Stomach (tissue), 9 donors: ENCODE results near the gene TBC1D32. TPM values are rescaled to one million over a fixed set of nuclear protein-coding genes. Genes with fewer than 3 reads are reported as not detected.

Experiments used
- DNase-seq, 2 donors: peaks; one replicate each; pipeline versions ENCODE4 v3.0.0 to v3.0.0-alpha.2; 2013 to 2019
- H3K27ac ChIP-seq, 5 donors: fragments of 200-600 bp in 4 of 5; sonication (generic) in 4 of 5; one replicate each; pipeline ENCODE4 v1.5.1; 2013 to 2019; ENCODE audit warnings: mild to moderate bottlenecking in 1 of 5, moderate library complexity in 1 of 5
- H3K27me3 ChIP-seq, 3 donors: fragments of 200-600 bp; sonication (generic); one replicate each; pipeline ENCODE4 v1.5.1; 2017 to 2019; ENCODE audit warnings: mixed run types in 1 of 3
- H3K36me3 ChIP-seq, 4 donors: fragments of 200-600 bp; sonication (generic); 1 replicate in 3 of 4; 2 replicates in 1 of 4; pipeline ENCODE4 v1.5.1; 2016 to 2019
- H3K4me1 ChIP-seq, 4 donors: fragments of 200-600 bp; sonication (generic); one replicate each; pipeline ENCODE4 v1.5.1; 2016 to 2019
- H3K4me3 ChIP-seq, 4 donors: fragments of 200-600 bp; sonication (generic) in 3 of 4; one replicate each; pipeline ENCODE4 v1.5.1; 2016 to 2019; ENCODE audit warnings: mild to moderate bottlenecking in 1 of 4
- H3K9me3 ChIP-seq, 4 donors: fragments of 200-600 bp; sonication (generic); one replicate each; pipeline ENCODE4 v1.5.1; 2016 to 2019
- CTCF ChIP-seq, 7 experiments: fragments of 450-650 bp in 4 of 7; fragments of 200-600 bp in 3 of 7; sonication (generic) in 3 of 7; IDR thresholded peaks; one replicate each; pipeline ENCODE4 v1.5.1; 2016 to 2019; ENCODE audit warnings: antibody characterized with exemption in 7 of 7, control low read depth in 2 of 7, mild to moderate bottlenecking in 1 of 7
- EP300 ChIP-seq: sonication (generic); formaldehyde crosslinking; IDR thresholded peaks from one replicate; pipeline ENCODE4 v1.6.1; 2017; ENCODE audit warnings: antibody characterized with exemption
- POLR2A ChIP-seq, 4 donors: fragments of 450-650 bp; IDR thresholded peaks; one replicate each; pipeline ENCODE4 v1.6.1; 2016; ENCODE audit warnings: antibody characterized with exemption in 4 of 4, control low read depth in 2 of 4, mild to moderate bottlenecking in 1 of 4, moderate library complexity in 1 of 4
- POLR2AphosphoS5 ChIP-seq, 3 donors: sonication (generic); formaldehyde crosslinking; IDR thresholded peaks; one replicate each; pipeline ENCODE4 v1.6.1; 2016; ENCODE audit warnings: antibody characterized with exemption in 3 of 3
- WGBS, 5 donors: extraction: QIAGEN DNeasy Blood & Tissue Kit in 3 of 5; methylation state at CpG; one replicate each; pipeline versions ENCODE4 v1.1.5 to v1.1.7; 2013 to 2018; 5-methylcytosine and 5-hydroxymethylcytosine counted together
- intact Hi-C: fragments of 100-400 bp; cut with DNase I; formaldehyde crosslinking; loops from one replicate; pipeline ENCODE4 v1.15.1; 2023; ENCODE audit warnings: low total_unique reads
- polyA plus RNA-seq, 3 donors: library from polyadenylated mRNA; stranded (reverse); fragments of 200-250 nt; gene quantifications; one replicate each; pipeline ENCODE4 v1.2.3, GENCODE V29; 2013
- total RNA-seq, 5 donors: library from RNA; depleted of rRNA; stranded (reverse); fragments of >200 nt; gene quantifications; one replicate each; pipeline versions ENCODE4 v1.1.0 to v1.2.3, GENCODE V29; 2014 to 2016
- donor health status: healthy with polysubstance abuse.
- donor health status: Bipolar disorder and iron deficiency.
- donor health status: healthy.

TBC1D32 gene
- total and polyA plus RNA-seq, 8 donors, result 0.46 to 38.2 (median 1.8) TPM

DNA sequence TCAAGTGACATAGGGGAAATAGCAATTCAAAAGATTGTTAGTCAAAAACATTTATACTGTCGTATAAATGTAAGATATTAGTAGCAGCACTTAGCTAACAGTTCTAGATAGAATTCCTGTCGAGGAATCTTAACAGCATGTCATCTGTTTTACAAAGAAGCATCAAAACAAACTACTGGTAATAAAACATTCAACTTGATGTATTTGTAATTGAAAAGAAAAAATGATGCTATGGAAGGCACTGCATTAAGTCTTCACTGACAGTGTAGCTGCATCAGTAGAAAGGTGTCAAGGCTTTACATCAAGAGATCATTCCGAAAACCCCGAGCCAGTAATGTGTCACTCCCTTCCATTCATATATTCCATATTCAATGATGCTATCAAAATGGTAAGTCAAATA lies 223.5 kb downstream of the TBC1D32 start:
- peaks cover 0 to 3% (median 0%) of the 10 kb centered on the region in 4 donors for H3K36me3 ChIP-seq
- H3K9me3 ChIP-seq, result no peaks in the 10 kb centered on the region
- no peak for DNase-seq
- H3K27me3 ChIP-seq, result no peaks in the 10 kb centered on the region
- no peak for TF ChIP-seq CTCF (IDR thresholded peaks at IDR 0.05)
- no peak for TF ChIP-seq POLR2A (IDR thresholded peaks at IDR 0.05)
- TF ChIP-seq EP300, result no peak
- no peak for TF ChIP-seq POLR2AphosphoS5 (IDR thresholded peaks at IDR 0.05)
- intact Hi-C loops, result no loop called here
- no peak overlapping the region for H3K27ac ChIP-seq
- H3K4me3 ChIP-seq, result no peak overlapping the region
- H3K4me1 ChIP-seq, result no peaks in the 10 kb centered on the region
- WGBS, 5 donors, result 91 to 98% (median 95%) methylated on average over 4 of the region's 4 CpGs

DNA sequence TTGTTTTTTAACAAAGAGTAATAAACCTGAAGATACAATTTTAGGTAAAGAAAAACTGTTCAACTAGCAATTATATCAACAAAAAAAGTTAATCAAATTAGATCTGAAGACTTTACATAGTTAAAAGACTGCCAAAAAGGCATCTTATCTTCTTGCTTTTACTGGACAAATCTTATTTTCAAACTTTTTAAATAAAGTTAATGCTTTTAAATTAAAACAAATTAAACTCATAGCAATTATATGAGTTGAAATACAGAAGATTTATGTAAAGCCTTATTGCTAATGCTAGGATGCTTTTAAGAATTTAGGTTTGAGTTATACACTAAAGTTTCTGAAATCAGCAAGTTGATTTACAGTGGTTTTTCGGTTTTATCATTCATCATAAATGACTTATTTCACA lies 227.3 kb downstream of the TBC1D32 start:
- DNase-seq, result no peak
- H3K9me3 ChIP-seq, result no peaks in the 10 kb centered on the region
- no peak overlapping the region for H3K27ac ChIP-seq
- intact Hi-C loops, result no loop called here
- TF ChIP-seq EP300 (no peak), POLR2AphosphoS5 (IDR thresholded peaks at IDR 0.05) (no peak), POLR2A (IDR thresholded peaks at IDR 0.05) (no peak), CTCF (IDR thresholded peaks at IDR 0.05) (no peak)
- no peaks in the 10 kb centered on the region for H3K4me1 ChIP-seq
- no peaks in the 10 kb centered on the region for H3K27me3 ChIP-seq
- WGBS, 5 donors, result 79 to 91% (median 89%) methylated on average over 1 of the region's 1 CpG
- H3K36me3 ChIP-seq, result no peaks in the 10 kb centered on the region
- no peak overlapping the region for H3K4me3 ChIP-seq

DNA sequence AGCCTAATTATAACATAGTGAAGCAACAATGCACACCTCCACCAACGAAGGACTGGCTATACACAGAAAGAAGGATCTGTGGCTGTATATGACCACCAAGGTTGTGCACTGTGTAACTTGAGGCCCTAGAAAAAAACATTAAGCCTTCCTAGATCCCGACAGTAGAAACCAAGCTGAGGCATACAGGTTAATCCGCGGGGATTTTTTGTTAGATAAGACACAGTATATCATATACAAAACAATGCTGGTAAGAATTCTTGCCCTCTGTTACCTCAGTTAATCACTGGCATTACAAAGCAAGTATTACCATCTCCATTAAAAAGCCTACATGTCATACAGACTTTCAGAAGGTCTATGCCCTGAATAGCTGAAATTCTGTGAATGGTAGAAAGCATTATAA lies 228.8 kb downstream of the TBC1D32 start:
- Histone ChIP-seq H3K36me3 (no peaks in the 10 kb centered on the region), H3K27ac (no peak overlapping the region), H3K9me3 (no peaks in the 10 kb centered on the region), H3K4me3 (no peak overlapping the region), H3K4me1 (no peaks in the 10 kb centered on the region), H3K27me3 (no peaks in the 10 kb centered on the region)
- intact Hi-C loops, result no loop called here
- DNase-seq, result no peak
- WGBS, 5 donors, result 68 to 82% (median 77%) methylated on average over 4 of the region's 4 CpGs
- TF ChIP-seq POLR2A (IDR thresholded peaks at IDR 0.05) (no peak), POLR2AphosphoS5 (IDR thresholded peaks at IDR 0.05) (no peak)

GRCh38 chr6:121093928-121094327 lies 240.4 kb downstream of the TBC1D32 start:
- no peaks in the 10 kb centered on the region for H3K9me3 ChIP-seq
- no peaks in the 10 kb centered on the region for H3K4me1 ChIP-seq
- H3K36me3 ChIP-seq, result no peaks in the 10 kb centered on the region
- H3K27ac ChIP-seq, result no peak overlapping the region
- no peak for DNase-seq
- H3K27me3 ChIP-seq, result no peaks in the 10 kb centered on the region
- TF ChIP-seq EP300 (no peak), CTCF (IDR thresholded peaks at IDR 0.05) (no peak), POLR2AphosphoS5 (IDR thresholded peaks at IDR 0.05) (no peak), POLR2A (IDR thresholded peaks at IDR 0.05) (no peak)
- H3K4me3 ChIP-seq, result no peak overlapping the region
- intact Hi-C loops, result no loop called here

DNA sequence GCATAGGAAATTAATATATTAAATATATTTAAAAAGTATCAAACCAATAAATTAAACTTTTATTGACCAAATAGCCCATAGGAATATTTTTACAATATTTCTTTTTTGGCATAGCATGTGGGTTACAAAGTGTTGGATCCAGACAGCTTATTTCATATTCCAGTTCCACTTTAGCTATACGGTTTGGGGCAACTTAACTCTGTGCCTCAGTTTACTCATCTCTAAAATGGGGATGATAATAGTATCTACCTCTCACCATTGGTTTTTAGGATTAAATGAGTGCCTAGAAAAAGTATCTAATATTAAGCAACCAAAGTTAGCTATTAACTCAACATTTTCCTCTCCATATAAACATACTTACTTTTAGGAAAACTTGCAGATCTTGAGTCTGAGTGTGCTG lies 243.8 kb downstream of the TBC1D32 start:
- H3K36me3 ChIP-seq, result no peaks in the 10 kb centered on the region
- intact Hi-C loops, result no loop called here
- H3K27me3 ChIP-seq, result no peaks in the 10 kb centered on the region
- no peak for DNase-seq
- H3K4me3 ChIP-seq, result no peak overlapping the region
- no peak overlapping the region for H3K27ac ChIP-seq
- WGBS, 5 donors, result 85 to 100% (median 95%) methylated on average over 1 of the region's 1 CpG
- H3K4me1 ChIP-seq, result no peaks in the 10 kb centered on the region
- TF ChIP-seq POLR2A (IDR thresholded peaks at IDR 0.05), result no peak
- no peak for TF ChIP-seq EP300
- TF ChIP-seq CTCF (IDR thresholded peaks at IDR 0.05), result no peak
- no peak for TF ChIP-seq POLR2AphosphoS5 (IDR thresholded peaks at IDR 0.05)
- no peaks in the 10 kb centered on the region for H3K9me3 ChIP-seq
